ENCODE results near the gene KIF21B.

The KIF21B gene

GRCh38 chr1:201023517-201023902 lies at the start of gene KIF21B:
Gene KIF21B (minus strand): TSS chr1:201023714. CDS start chr1:201023383, 331 bp downstream.
- DNase-seq (ENCODE audit: insufficient read length, low spot score) (peak; percentile 80), FAIRE-seq (no peak)

GRCh38 chr1:201072922-201073321 lies 49.4 kb upstream of the KIF21B start:
- no peak for FAIRE-seq
- no peak for DNase-seq (ENCODE audit: insufficient read length, low spot score)

GRCh38 chr1:201072149-201072548 lies 48.6 kb upstream of the KIF21B start:
- DNase-seq (ENCODE audit: insufficient read length, low spot score) (no peak), FAIRE-seq (no peak)

GRCh38 chr1:201069636-201070035 lies 46.1 kb upstream of the KIF21B start:
- DNase-seq (ENCODE audit: insufficient read length, low spot score) (no peak), FAIRE-seq (no peak)

GRCh38 chr1:201068976-201069375 lies 45.5 kb upstream of the KIF21B start:
- DNase-seq (ENCODE audit: insufficient read length, low spot score) (no peak), FAIRE-seq (no peak)

- DNase-seq (ENCODE audit: insufficient read length, low spot score), result no peak
- no peak for FAIRE-seq
Observed at GRCh38 chr1:201066986-201067385, 43.5 kb upstream of the KIF21B start.

GRCh38 chr1:201065686-201066085 lies 42.2 kb upstream of the KIF21B start:
- FAIRE-seq (no peak), DNase-seq (ENCODE audit: insufficient read length, low spot score) (no peak)

GRCh38 chr1:201064806-201065205 lies 41.3 kb upstream of the KIF21B start:
- FAIRE-seq (no peak), DNase-seq (ENCODE audit: insufficient read length, low spot score) (no peak)

- FAIRE-seq, result no peak
- DNase-seq (ENCODE audit: insufficient read length, low spot score), result no peak
Observed at GRCh38 chr1:201063145-201063544, 39.6 kb upstream of the KIF21B start.

- DNase-seq (ENCODE audit: insufficient read length, low spot score), result no peak
- FAIRE-seq, result no peak
Observed at GRCh38 chr1:201062511-201063091, 39.1 kb upstream of the KIF21B start.

GRCh38 chr1:201061886-201062285 lies 38.4 kb upstream of the KIF21B start:
- no peak for FAIRE-seq
- DNase-seq (ENCODE audit: insufficient read length, low spot score), result no peak

GRCh38 chr1:201061049-201061448 lies 37.5 kb upstream of the KIF21B start:
- DNase-seq (ENCODE audit: insufficient read length, low spot score) (no peak), FAIRE-seq (no peak)

GRCh38 chr1:201060586-201060985 lies 37.1 kb upstream of the KIF21B start:
- no peak for DNase-seq (ENCODE audit: insufficient read length, low spot score)
- FAIRE-seq, result no peak

- FAIRE-seq, result no peak
- DNase-seq (ENCODE audit: insufficient read length, low spot score), result no peak
Observed at GRCh38 chr1:201059871-201060555, 36.5 kb upstream of the KIF21B start.

GRCh38 chr1:201059401-201059800 lies 35.9 kb upstream of the KIF21B start:
- FAIRE-seq (no peak), DNase-seq (ENCODE audit: insufficient read length, low spot score) (no peak)

- DNase-seq (ENCODE audit: insufficient read length, low spot score) (no peak), FAIRE-seq (no peak)
Observed at GRCh38 chr1:201054091-201054543, 30.6 kb upstream of the KIF21B start.

- no peak for FAIRE-seq
- DNase-seq (ENCODE audit: insufficient read length, low spot score), result no peak
Observed at GRCh38 chr1:201053155-201053860, 29.8 kb upstream of the KIF21B start.

GRCh38 chr1:201051399-201051798 lies 27.9 kb upstream of the KIF21B start:
- FAIRE-seq (no peak), DNase-seq (ENCODE audit: insufficient read length, low spot score) (no peak)

GRCh38 chr1:201050515-201051277 lies 27.2 kb upstream of the KIF21B start:
- FAIRE-seq, result no peak
- no peak for DNase-seq (ENCODE audit: insufficient read length, low spot score)

GRCh38 chr1:201049248-201049831 lies 25.8 kb upstream of the KIF21B start:
- DNase-seq (ENCODE audit: insufficient read length, low spot score) (no peak), FAIRE-seq (no peak)

- FAIRE-seq (no peak), DNase-seq (ENCODE audit: insufficient read length, low spot score) (no peak)
Observed at GRCh38 chr1:201048521-201048920, 25.0 kb upstream of the KIF21B start.
